Fibroblast of lung (primary cell): Measurements from ENCODE around the gene BMP7. TPM values are rescaled to one million over a fixed set of nuclear protein-coding genes. Genes with fewer than 3 reads are reported as not detected.

Experiments
- DNase-seq, 2 donors: peaks; one replicate each; pipeline versions ENCODE4 v3.0.0 to v3.0.0-alpha.2; 2010; ENCODE audit warnings: low read depth in 2 of 2
- H2AFZ ChIP-seq: 2 replicates; pipeline ENCODE4 v1.5.1; 2012; ENCODE audit warnings: low read length, control low read depth, inconsistent platforms
- H3K27ac ChIP-seq: 2 replicates; pipeline ENCODE4 v1.5.1; 2011; ENCODE audit warnings: low read length, control low read depth; ENCODE audit not compliant: insufficient read depth
- H3K27me3 ChIP-seq: 2 replicates; pipeline ENCODE4 v1.5.1; 2011; ENCODE audit warnings: mild to moderate bottlenecking, low read length; ENCODE audit not compliant: control insufficient read depth, insufficient read depth
- H3K36me3 ChIP-seq: 2 replicates; pipeline ENCODE4 v1.5.1; 2011; ENCODE audit warnings: low read length; ENCODE audit not compliant: control insufficient read depth, insufficient read depth
- H3K4me1 ChIP-seq: 2 replicates; pipeline ENCODE4 v1.5.1; 2011; ENCODE audit warnings: low read length; ENCODE audit not compliant: control insufficient read depth, insufficient read depth; ENCODE audit errors: extremely low read depth
- H3K4me2 ChIP-seq: 2 replicates; pipeline ENCODE4 v1.5.1; 2011; ENCODE audit warnings: low read length, control low read depth; ENCODE audit not compliant: insufficient read depth; ENCODE audit errors: extremely low read depth
- H3K4me3 ChIP-seq, 4 experiments: fragments of 200-600 bp in 1 of 4; sonication (generic) in 1 of 4; replicated peaks in 1 of 4; 2 replicates each; pipeline ENCODE4 v1.5.1; 2011 to 2016; ENCODE audit warnings: low read length in 4 of 4, low read depth in 3 of 4, mild to moderate bottlenecking in 3 of 4, control low read depth in 2 of 4, inconsistent platforms in 1 of 4, mixed read lengths in 1 of 4; ENCODE audit not compliant: insufficient read depth in 1 of 4; ENCODE audit errors: control extremely low read depth in 1 of 4
- H3K79me2 ChIP-seq: 2 replicates; pipeline ENCODE4 v1.5.1; 2012; ENCODE audit warnings: mild to moderate bottlenecking, low read length, inconsistent platforms; ENCODE audit not compliant: control insufficient read depth, insufficient read depth
- H3K9ac ChIP-seq: 2 replicates; pipeline ENCODE4 v1.5.1; 2011; ENCODE audit warnings: mild to moderate bottlenecking, low read length, control low read depth; ENCODE audit not compliant: insufficient read depth
- H3K9me3 ChIP-seq: 2 replicates; pipeline ENCODE4 v1.5.1; 2012; ENCODE audit warnings: low read depth, low read length; ENCODE audit not compliant: control insufficient read depth, insufficient read depth
- H4K20me1 ChIP-seq: 2 replicates; pipeline ENCODE4 v1.5.1; 2011; ENCODE audit warnings: low read length; ENCODE audit not compliant: control insufficient read depth, insufficient read depth; ENCODE audit errors: extremely low read depth
- EZH2 ChIP-seq: IDR thresholded peaks from 2 replicates; pipeline ENCODE4 v1.5.1; 2012; ENCODE audit warnings: low read length, control low read depth, mild to moderate bottlenecking; ENCODE audit errors: missing control alignments
- polyA plus RNA-seq, 2 donors: library from polyadenylated mRNA; depleted of rRNA in 1 of 2; stranded (reverse) in 1 of 2; unstranded in 1 of 2; fragments of >200 nt; gene quantifications; 2 replicates each; pipeline ENCODE4 v1.2.1, GENCODE V29; 2011 to 2012; ENCODE audit warnings: missing spikeins in 1 of 2
- total RNA-seq: library from RNA; depleted of rRNA; stranded (reverse); fragments of >200 nt; gene quantifications from 2 replicates; pipeline ENCODE4 v1.2.1, GENCODE V29; 2014
- TF ChIP-seq, protein P1 (sequence below), 2 donors: IDR thresholded peaks in 1 of 2; conservative IDR thresholded peaks in 1 of 2; 1 replicate in 1 of 2; 2 replicates in 1 of 2; pipeline ENCODE4 v1.5.1; 2011 to 2012; ENCODE audit warnings: low read length in 2 of 2, control low read depth in 1 of 2, inconsistent platforms in 1 of 2, low read depth in 1 of 2, mild to moderate bottlenecking in 1 of 2

Gene BMP7
- total and polyA plus RNA-seq, 2 donors (not counting 1 experiment from before 2014, with no cell fraction given): not detected

- Histone ChIP-seq H4K20me1 (no peaks in the 10 kb centered on the region), H3K27me3 (no peaks in the 10 kb centered on the region), H3K4me3 (no peak overlapping the region), H3K79me2 (no peaks in the 10 kb centered on the region), H3K4me2 (no peak overlapping the region), H3K27ac (no peak overlapping the region), H3K36me3 (no peaks in the 10 kb centered on the region), H3K4me1 (no peaks in the 10 kb centered on the region), H3K9me3 (no peaks in the 10 kb centered on the region), H3K9ac (no peak overlapping the region), H2AFZ (no peak overlapping the region)
- DNase-seq: no peak
- TF ChIP-seq, protein P1, sequence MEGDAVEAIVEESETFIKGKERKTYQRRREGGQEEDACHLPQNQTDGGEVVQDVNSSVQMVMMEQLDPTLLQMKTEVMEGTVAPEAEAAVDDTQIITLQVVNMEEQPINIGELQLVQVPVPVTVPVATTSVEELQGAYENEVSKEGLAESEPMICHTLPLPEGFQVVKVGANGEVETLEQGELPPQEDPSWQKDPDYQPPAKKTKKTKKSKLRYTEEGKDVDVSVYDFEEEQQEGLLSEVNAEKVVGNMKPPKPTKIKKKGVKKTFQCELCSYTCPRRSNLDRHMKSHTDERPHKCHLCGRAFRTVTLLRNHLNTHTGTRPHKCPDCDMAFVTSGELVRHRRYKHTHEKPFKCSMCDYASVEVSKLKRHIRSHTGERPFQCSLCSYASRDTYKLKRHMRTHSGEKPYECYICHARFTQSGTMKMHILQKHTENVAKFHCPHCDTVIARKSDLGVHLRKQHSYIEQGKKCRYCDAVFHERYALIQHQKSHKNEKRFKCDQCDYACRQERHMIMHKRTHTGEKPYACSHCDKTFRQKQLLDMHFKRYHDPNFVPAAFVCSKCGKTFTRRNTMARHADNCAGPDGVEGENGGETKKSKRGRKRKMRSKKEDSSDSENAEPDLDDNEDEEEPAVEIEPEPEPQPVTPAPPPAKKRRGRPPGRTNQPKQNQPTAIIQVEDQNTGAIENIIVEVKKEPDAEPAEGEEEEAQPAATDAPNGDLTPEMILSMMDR (conservative IDR thresholded peaks at IDR 0.05 in 1 of 2, IDR thresholded peaks at IDR 0.05 in 1 of 2; ENCODE audit: low read depth in 1 of 2, low read length in 2 of 2): no peak
- TF ChIP-seq EZH2: no peak
These were observed 7.9 kb upstream of the BMP7 start for GRCh38 chr20:57274299-57274698.

- Histone ChIP-seq H4K20me1 (no peaks in the 10 kb centered on the region), H3K79me2 (no peaks in the 10 kb centered on the region)
These were observed 6.6 kb upstream of the BMP7 start for GRCh38 chr20:57272883-57273535.

GRCh38 chr20:57270204-57270984 lies 4.0 kb upstream of the BMP7 start:
- H4K20me1 ChIP-seq: no peaks in the 10 kb centered on the region
- no peaks in the 10 kb centered on the region for H3K9me3 ChIP-seq
- H3K36me3 ChIP-seq: no peaks in the 10 kb centered on the region
- TF ChIP-seq, protein P1 (conservative IDR thresholded peaks at IDR 0.05 in 1 of 2, IDR thresholded peaks at IDR 0.05 in 1 of 2; ENCODE audit: low read depth in 1 of 2, low read length in 2 of 2): no peak
- TF ChIP-seq EZH2: no peak
- DNase-seq: no peak
- H3K4me3 ChIP-seq: no peak overlapping the region
- no peak overlapping the region for H3K9ac ChIP-seq
- H3K79me2 ChIP-seq: no peaks in the 10 kb centered on the region
- peaks cover 6% of the 10 kb centered on the region for H3K27me3 ChIP-seq
- H3K4me2 ChIP-seq: no peak overlapping the region
- no peak overlapping the region for H2AFZ ChIP-seq
- no peak overlapping the region for H3K27ac ChIP-seq
- H3K4me1 ChIP-seq: no peaks in the 10 kb centered on the region

More at GRCh38 chr20:57272883-57273535, 6.6 kb upstream of the BMP7 start:
- Histone ChIP-seq H3K4me3 (no peak overlapping the region), H3K9me3 (no peaks in the 10 kb centered on the region), H3K27me3 (no peaks in the 10 kb centered on the region), H2AFZ (no peak overlapping the region), H3K27ac (no peak overlapping the region), H3K9ac (no peak overlapping the region), H3K4me2 (no peak overlapping the region), H3K4me1 (no peaks in the 10 kb centered on the region), H3K36me3 (no peaks in the 10 kb centered on the region)
- TF ChIP-seq EZH2: no peak
- TF ChIP-seq, protein P1 (conservative IDR thresholded peaks at IDR 0.05 in 1 of 2, IDR thresholded peaks at IDR 0.05 in 1 of 2; ENCODE audit: low read depth in 1 of 2, low read length in 2 of 2): no peak
- no peak for DNase-seq
